ENCODE data around the gene AHCYL1.

Gene AHCYL1

GRCh38 chr1:109959632-109959973 lies 25.0 kb upstream of the AHCYL1 start:
- DNase-seq (ENCODE audit: low read depth): no peak
- TF ChIP-seq, protein P1, sequence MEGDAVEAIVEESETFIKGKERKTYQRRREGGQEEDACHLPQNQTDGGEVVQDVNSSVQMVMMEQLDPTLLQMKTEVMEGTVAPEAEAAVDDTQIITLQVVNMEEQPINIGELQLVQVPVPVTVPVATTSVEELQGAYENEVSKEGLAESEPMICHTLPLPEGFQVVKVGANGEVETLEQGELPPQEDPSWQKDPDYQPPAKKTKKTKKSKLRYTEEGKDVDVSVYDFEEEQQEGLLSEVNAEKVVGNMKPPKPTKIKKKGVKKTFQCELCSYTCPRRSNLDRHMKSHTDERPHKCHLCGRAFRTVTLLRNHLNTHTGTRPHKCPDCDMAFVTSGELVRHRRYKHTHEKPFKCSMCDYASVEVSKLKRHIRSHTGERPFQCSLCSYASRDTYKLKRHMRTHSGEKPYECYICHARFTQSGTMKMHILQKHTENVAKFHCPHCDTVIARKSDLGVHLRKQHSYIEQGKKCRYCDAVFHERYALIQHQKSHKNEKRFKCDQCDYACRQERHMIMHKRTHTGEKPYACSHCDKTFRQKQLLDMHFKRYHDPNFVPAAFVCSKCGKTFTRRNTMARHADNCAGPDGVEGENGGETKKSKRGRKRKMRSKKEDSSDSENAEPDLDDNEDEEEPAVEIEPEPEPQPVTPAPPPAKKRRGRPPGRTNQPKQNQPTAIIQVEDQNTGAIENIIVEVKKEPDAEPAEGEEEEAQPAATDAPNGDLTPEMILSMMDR (IDR thresholded peaks at IDR 0.05; ENCODE audit: low read depth, low read length, missing control alignments): no peak
- in situ Hi-C loops (cut with HindIII; ENCODE audit: low sequenced_read_pairs): no loop called here
- no peak overlapping the region for H3K4me3 ChIP-seq (ENCODE audit: low read depth, low read length)

GRCh38 chr1:109959974-109960744 lies 24.4 kb upstream of the AHCYL1 start:
- TF ChIP-seq, protein P1 (IDR thresholded peaks at IDR 0.05; ENCODE audit: low read depth, low read length, missing control alignments): peak; percentile 11
- no peak for DNase-seq (ENCODE audit: low read depth)
- in situ Hi-C loops (cut with HindIII; ENCODE audit: low sequenced_read_pairs): no loop called here
- no peak overlapping the region for H3K4me3 ChIP-seq (ENCODE audit: low read depth, low read length)

GRCh38 chr1:109960745-109961094 lies 23.8 kb upstream of the AHCYL1 start:
- no peak overlapping the region for H3K4me3 ChIP-seq (ENCODE audit: low read depth, low read length)
- TF ChIP-seq, protein P1 (IDR thresholded peaks at IDR 0.05; ENCODE audit: low read depth, low read length, missing control alignments): no peak
- DNase-seq (ENCODE audit: low read depth): no peak
- in situ Hi-C loops (cut with HindIII; ENCODE audit: low sequenced_read_pairs): no loop called here

DNA sequence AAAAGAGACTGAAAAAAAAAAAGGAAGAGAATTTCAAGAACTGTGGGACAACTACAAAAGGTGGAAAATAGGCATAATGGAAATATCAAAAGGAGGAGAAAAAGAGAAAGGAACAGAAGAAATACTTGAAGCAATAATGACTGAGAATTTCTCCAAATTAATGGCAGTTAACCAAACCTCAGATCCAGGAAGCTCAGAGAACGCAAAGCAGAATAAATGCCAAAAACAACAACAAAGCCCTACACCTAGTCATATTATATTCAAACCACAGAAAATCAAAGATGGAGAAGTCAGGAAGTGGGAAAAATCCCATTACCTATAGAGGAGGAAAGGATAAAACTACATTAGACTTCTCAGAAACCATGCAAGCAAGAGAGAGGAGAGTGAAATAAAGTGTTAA lies 20.7 kb upstream of the AHCYL1 start:
- TF ChIP-seq, protein P1 (IDR thresholded peaks at IDR 0.05; ENCODE audit: low read depth, low read length, missing control alignments): no peak
- in situ Hi-C loops (cut with HindIII; ENCODE audit: low sequenced_read_pairs): no loop called here
- DNase-seq (ENCODE audit: low read depth): peak; percentile 63
- no peak overlapping the region for H3K4me3 ChIP-seq (ENCODE audit: low read depth, low read length)

DNA sequence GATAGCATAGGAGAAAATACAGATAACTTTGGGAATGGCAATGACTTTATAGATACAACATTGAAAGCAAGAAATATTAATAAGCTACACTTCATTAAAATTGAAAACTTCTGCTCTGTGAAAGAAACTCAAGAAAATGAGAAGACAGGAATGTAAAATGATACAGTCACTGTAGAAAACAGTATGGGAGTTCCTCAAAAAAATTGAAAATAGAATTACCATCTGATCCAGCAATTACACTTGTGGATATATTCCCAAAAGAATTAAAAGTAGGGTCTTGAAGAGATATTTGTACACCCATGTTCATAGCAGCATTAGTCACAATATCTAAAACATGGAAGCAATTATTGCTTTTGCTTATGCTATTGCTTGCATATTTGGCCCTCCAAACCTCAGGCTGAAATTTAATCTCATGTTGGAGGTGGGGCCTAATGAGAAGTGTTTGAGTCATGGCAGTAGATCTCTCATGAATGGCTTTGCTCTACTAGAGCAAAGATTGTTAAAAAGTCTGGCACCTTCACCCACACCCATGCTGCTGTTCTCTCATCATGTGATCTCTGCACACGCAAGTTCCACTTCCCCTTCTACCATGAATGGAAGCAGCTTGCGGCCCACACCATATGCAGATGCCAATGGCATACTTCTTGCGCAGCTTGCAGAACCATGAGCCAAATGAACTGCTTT lies 15.3 kb upstream of the AHCYL1 start:
- in situ Hi-C loops (cut with HindIII; ENCODE audit: low sequenced_read_pairs): no loop called here
- DNase-seq (ENCODE audit: low read depth): no peak
- TF ChIP-seq, protein P1 (IDR thresholded peaks at IDR 0.05; ENCODE audit: low read depth, low read length, missing control alignments): no peak
- no peak overlapping the region for H3K4me3 ChIP-seq (ENCODE audit: low read depth, low read length)

GRCh38 chr1:109969907-109970306 lies 14.7 kb upstream of the AHCYL1 start:
- in situ Hi-C loops (cut with HindIII; ENCODE audit: low sequenced_read_pairs): no loop called here
- no peak for DNase-seq (ENCODE audit: low read depth)
- TF ChIP-seq, protein P1 (IDR thresholded peaks at IDR 0.05; ENCODE audit: low read depth, low read length, missing control alignments): no peak

More at GRCh38 chr1:109969907-109970306, 14.7 kb upstream of the AHCYL1 start:
- H3K4me3 ChIP-seq (ENCODE audit: low read depth, low read length): no peak overlapping the region

Data from astrocyte of the cerebellum (primary cell).